Panc1 (cell line): ENCODE results near the gene CSF3R. TPM values are rescaled to one million over a fixed set of nuclear protein-coding genes. Genes with fewer than 3 reads are reported as not detected.

Experiments
- ATAC-seq: fragments of 200-7000 bp; cut with Tn5 transposase; 2 replicates; pipeline ENCODE4 v1.9.1; 2020; ENCODE audit warnings: mild to moderate bottlenecking, moderate library complexity
- BruUV-seq: library from RNA; stranded (reverse); fragments of 400-500 nt; replicated peaks from 2 replicates; lab custom pipeline; 2021; lab: Mats Ljungman, UMichigan
- CTCF ChIA-PET: fragments of 300-600 bp; sonication (Branson Sonifier 250); formaldehyde crosslinking; loops from one replicate; lab custom pipeline; 2022; ENCODE audit warnings: antibody characterized with exemption; lab: Charles Lee
- POLR2A ChIA-PET: fragments of 300-600 bp; sonication (Branson Sonifier 250); formaldehyde crosslinking; loops from one replicate; lab custom pipeline; 2022; ENCODE audit warnings: antibody characterized with exemption; lab: Charles Lee
- DNase-seq: peaks from one replicate; pipeline ENCODE4 v3.0.0-alpha.2; 2010; ENCODE audit warnings: low read depth, low spot score
- H3K27ac ChIP-seq: 2 replicates; pipeline ENCODE4 v1.5.1; 2011; ENCODE audit warnings: mild to moderate bottlenecking, low read length, inconsistent platforms
- H3K27me3 ChIP-seq: fragments of 200-500 bp; sonication (Bioruptor generic); 2 replicates; pipeline ENCODE4 v1.6.0; 2014; ENCODE audit warnings: low read length, inconsistent platforms; ENCODE audit not compliant: control insufficient read depth, insufficient read depth
- H3K36me3 ChIP-seq: fragments of 200-500 bp; sonication (Bioruptor generic); 2 replicates; pipeline ENCODE4 v1.5.1; 2014; ENCODE audit warnings: inconsistent platforms, mild to moderate bottlenecking, low read length, moderate library complexity; ENCODE audit not compliant: control insufficient read depth, insufficient read depth
- H3K4me1 ChIP-seq: 2 replicates; pipeline ENCODE4 v1.5.1; 2011; ENCODE audit warnings: inconsistent platforms, mild to moderate bottlenecking, low read length, moderate library complexity; ENCODE audit not compliant: control insufficient read depth, insufficient read depth
- H3K4me3 ChIP-seq, 2 experiments: 2 replicates each; pipeline ENCODE4 v1.5.1; 2011 to 2012; ENCODE audit warnings: low read depth in 2 of 2, low read length in 2 of 2, mild to moderate bottlenecking in 2 of 2, inconsistent platforms in 1 of 2, moderate library complexity in 1 of 2
- H3K9me3 ChIP-seq: fragments of 200-500 bp; sonication (Bioruptor generic); 2 replicates; pipeline ENCODE4 v1.5.1; 2014; ENCODE audit warnings: low read depth, mild to moderate bottlenecking, inconsistent platforms, low read length, moderate library complexity; ENCODE audit not compliant: control insufficient read depth, insufficient read depth
- CTCF ChIP-seq: fragments of 450-650 bp; IDR thresholded peaks from 2 replicates; pipeline ENCODE4 v1.5.1; 2017; ENCODE audit warnings: mild to moderate bottlenecking
- POLR2AphosphoS5 ChIP-seq: IDR thresholded peaks from 2 replicates; pipeline ENCODE4 v1.6.1; 2012; ENCODE audit warnings: mild to moderate bottlenecking, low read depth, low read length, moderate library complexity
- REST ChIP-seq, 2 experiments: IDR thresholded peaks; 2 replicates each; pipeline ENCODE4 v1.6.1; 2011 to 2012; ENCODE audit warnings: low read depth in 2 of 2, control low read depth in 1 of 2, low read length in 1 of 2, mild to moderate bottlenecking in 1 of 2, moderate library complexity in 1 of 2; ENCODE audit not compliant: insufficient read depth in 1 of 2
- SIN3A ChIP-seq: IDR thresholded peaks from 2 replicates; pipeline ENCODE4 v1.6.1; 2012; ENCODE audit warnings: low read depth, mild to moderate bottlenecking, low read length, moderate library complexity, borderline replicate concordance; ENCODE audit not compliant: insufficient read depth
- TCF7L2 ChIP-seq: IDR thresholded peaks from 2 replicates; pipeline ENCODE4 v1.6.1; 2011; ENCODE audit warnings: mild to moderate bottlenecking, low read depth, low read length, inconsistent platforms
- in situ Hi-C: cut with HindIII; loops from 2 replicates; pipeline ENCODE4 v1.10.0; 2016; ENCODE audit warnings: low sequenced_read_pairs, low pct_unique_long_range_greater_than_20kb
- intact Hi-C: fragments of 100-400 bp; cut with micrococcal nuclease; formaldehyde crosslinking; loops from one replicate; pipeline ENCODE4 v1.10.0; 2022; ENCODE audit not compliant: unreplicated experiment
- total RNA-seq: library from RNA; stranded (reverse); gene quantifications from one replicate; pipeline ENCODE4 v1.2.1, GENCODE V29; 2021; ENCODE audit not compliant: unreplicated experiment

CSF3R gene
- total RNA-seq, 1 experiment from 2014 or later = 0.31 TPM

- TF ChIP-seq CTCF (no peak), POLR2AphosphoS5 (no peak), TCF7L2 (no peak), SIN3A (no peak)
- ATAC-seq (no peak), DNase-seq (no peak)
- Histone ChIP-seq H3K27ac (no peak overlapping the region), H3K4me3 (no peak overlapping the region), H3K4me1 (no peaks in the 10 kb centered on the region), H3K27me3 (peaks cover 2% of the 10 kb centered on the region), H3K9me3 (no peaks in the 10 kb centered on the region), H3K36me3 (no peaks in the 10 kb centered on the region)
- no TSS peak for BruUV-seq
- intact Hi-C loops = no loop called here
- POLR2A ChIA-PET = no interaction called here
- CTCF ChIA-PET = no interaction called here
- in situ Hi-C loops = no loop called here
Measured at GRCh38 chr1:36530791-36531190, 48.1 kb upstream of the CSF3R start.

- DNase-seq (no peak), ATAC-seq (no peak)
- H3K27me3 ChIP-seq = peaks cover 2% of the 10 kb centered on the region
- TF ChIP-seq POLR2AphosphoS5 (no peak), REST (IDR thresholded peaks at IDR 0.05; ENCODE audit: insufficient read depth in 1 of 2, low read depth in 2 of 2, low read length in 1 of 2) (no peak), CTCF (no peak), TCF7L2 (no peak), SIN3A (no peak)
- no peaks in the 10 kb centered on the region for H3K36me3 ChIP-seq
- no TSS peak for BruUV-seq
- intact Hi-C loops (no loop called here), in situ Hi-C loops (no loop called here)
- no peak overlapping the region for H3K27ac ChIP-seq
- ChIA-PET POLR2A (no interaction called here), CTCF (no interaction called here)
- no peaks in the 10 kb centered on the region for H3K4me1 ChIP-seq
- no peak overlapping the region for H3K4me3 ChIP-seq
- H3K9me3 ChIP-seq = no peaks in the 10 kb centered on the region
Measured at GRCh38 chr1:36530261-36530660, 47.5 kb upstream of the CSF3R start.
